GM12878 (cell line): ENCODE results near the gene HSF4. TPM values are rescaled to one million over a fixed set of nuclear protein-coding genes. Genes with fewer than 3 reads are reported as not detected.

Experiments used
- ATAC-seq: fragments of 200-7000 bp; cut with Tn5 transposase; 3 replicates; pipeline ENCODE4 v1.9.1; 2020; ENCODE audit warnings: mild to moderate bottlenecking, moderate library complexity
- BruUV-seq: library from RNA; stranded (reverse); fragments of 400-500 nt; replicated peaks from 2 replicates; lab custom pipeline; 2021; lab: Mats Ljungman, UMichigan
- CTCF ChIA-PET: fragments of 300-600 bp; sonication (Branson Sonifier 250); formaldehyde crosslinking; extraction: SDS; loops from one replicate; lab custom pipeline; 2021; ENCODE audit warnings: inconsistent platforms; lab: Yijun Ruan, JAX
- POLR2A ChIA-PET: fragments of 350-600 bp; formaldehyde crosslinking; extraction: SDS; loops from one replicate; lab custom pipeline; 2021; ENCODE audit warnings: inconsistent platforms; lab: Charles Lee
- RAD21 ChIA-PET: fragments of 300-600 bp; sonication (Branson Sonifier 250); formaldehyde crosslinking; loops from one replicate; lab custom pipeline; 2023; ENCODE audit warnings: antibody characterized with exemption; ENCODE audit not compliant: unreplicated experiment; lab: Charles Lee
- SMC1A ChIA-PET: fragments of 300-600 bp; sonication (Branson Sonifier 250); formaldehyde crosslinking; loops from one replicate; lab custom pipeline; 2023; ENCODE audit not compliant: unreplicated experiment, uncharacterized antibody; lab: Charles Lee
- DNase-seq: peaks from one replicate; pipeline ENCODE4 v3.0.0-alpha.2; 2011; ENCODE audit warnings: low read depth, low spot score
- FAIRE-seq: peaks from 3 replicates; lab custom pipeline; 2011; peaks lifted over from hg19 to GRCh38; lab: Jason Lieb, UNC
- H2AFZ ChIP-seq: 2 replicates; pipeline ENCODE4 v1.6.0; 2011; ENCODE audit warnings: low read depth, low read length, control low read depth; ENCODE audit not compliant: control insufficient read depth
- H3K27ac ChIP-seq: 2 replicates; pipeline ENCODE4 v1.5.1; 2011; ENCODE audit warnings: control low read depth; ENCODE audit not compliant: control insufficient read depth, insufficient read depth
- H3K27me3 ChIP-seq, 2 experiments: replicated peaks in 1 of 2; 2 replicates each; pipeline versions ENCODE4 v1.6.0 to v1.6.1; 2011; ENCODE audit warnings: low read length in 1 of 2; ENCODE audit not compliant: control insufficient read depth in 2 of 2, insufficient read depth in 2 of 2
- H3K36me3 ChIP-seq, 2 experiments: 2 replicates each; pipeline ENCODE4 v1.5.1; 2011; ENCODE audit warnings: low read length in 1 of 2; ENCODE audit not compliant: control insufficient read depth in 2 of 2, insufficient read depth in 2 of 2
- H3K4me1 ChIP-seq: 2 replicates; pipeline ENCODE4 v1.6.1; 2011; ENCODE audit warnings: mild to moderate bottlenecking, low read length, moderate library complexity, mixed read lengths; ENCODE audit not compliant: control insufficient read depth, insufficient read depth
- H3K4me2 ChIP-seq: 2 replicates; pipeline ENCODE4 v1.6.0; 2011; ENCODE audit warnings: control low read depth; ENCODE audit not compliant: control insufficient read depth, insufficient read depth
- H3K4me3 ChIP-seq: fragments of 200-600 bp; sonication (generic); 2 replicates; pipeline ENCODE4 v1.5.1; 2016
- H3K79me2 ChIP-seq: 2 replicates; pipeline ENCODE4 v1.6.0; 2011; ENCODE audit warnings: low read length; ENCODE audit not compliant: control insufficient read depth, insufficient read depth
- H3K9ac ChIP-seq: 2 replicates; pipeline ENCODE4 v1.8.0; 2011; ENCODE audit warnings: low read length, control low read depth, mixed read lengths; ENCODE audit not compliant: control insufficient read depth, insufficient read depth
- H3K9me3 ChIP-seq: replicated peaks from 3 replicates; pipeline ENCODE4 v1.5.1; 2011; ENCODE audit warnings: mild to moderate bottlenecking, low read length; ENCODE audit not compliant: control insufficient read depth, insufficient read depth
- H4K20me1 ChIP-seq: 2 replicates; pipeline ENCODE4 v1.6.0; 2011; ENCODE audit not compliant: control insufficient read depth, insufficient read depth
- E2F8 ChIP-seq: fragments of 450-650 bp; IDR thresholded peaks from 2 replicates; pipeline ENCODE4 v1.6.1; 2018; ENCODE audit warnings: mild to moderate bottlenecking, low read depth, moderate library complexity; ENCODE audit not compliant: partially characterized antibody
- POLR2A ChIP-seq: IDR thresholded peaks from 2 replicates; pipeline ENCODE4 v1.6.1; 2011; ENCODE audit warnings: low read depth, mild to moderate bottlenecking, low read length
- PRDM15 ChIP-seq: fragments of 450-650 bp; formaldehyde crosslinking; IDR thresholded peaks from 2 replicates; pipeline ENCODE4 v1.4.0; 2020; ENCODE audit warnings: mild to moderate bottlenecking, moderate library complexity
- WGBS: methylation state at CpG from one replicate; pipeline ENCODE4 v1.1.6; 2016; ENCODE audit warnings: low lambda C conversion rate; ENCODE audit not compliant: insufficient replicate concordance, insufficient coverage; ENCODE audit errors: missing lambda C conversion rate; 5-methylcytosine and 5-hydroxymethylcytosine counted together
- in situ Hi-C: fragments of 300-500 bp; cut with MboI; formaldehyde crosslinking; loops from 9 replicates; pipeline ENCODE4 v1.14.3; 2018; ENCODE audit warnings: mixed read lengths
- intact Hi-C: fragments of 100-400 bp; cut with micrococcal nuclease; formaldehyde crosslinking; loops from one replicate; pipeline ENCODE4 v1.14.2; 2022; ENCODE audit not compliant: unreplicated experiment
- polyA plus RNA-seq, 11 experiments: library from polyadenylated mRNA; depleted of rRNA in 4 of 11; unstranded in 6 of 11; stranded (reverse) in 5 of 11; fragments of >200 nt; fragmentation: Nextera tagmentation in 4 of 11; fragmentation: Illumina TruSeq in 1 of 11; extraction: Ambion mirVana in 4 of 11; extraction: Trizol in 1 of 11; gene quantifications; 1 replicate in 1 of 11; 2 replicates in 10 of 11; pipeline versions ENCODE4 v1.2.1 to v1.2.3, GENCODE V29; 2011 to 2016; ENCODE audit warnings: inconsistent platforms in 2 of 11, missing spikeins in 2 of 11, low read depth in 1 of 11
- total RNA-seq, 4 experiments: library from RNA; depleted of rRNA in 3 of 4; stranded (reverse); fragments of >200 nt in 3 of 4; fragmentation: Illumina TruSeq in 1 of 4; extraction: Trizol in 1 of 4; gene quantifications; 2 replicates each; pipeline versions ENCODE4 v1.2.1 to v1.2.3, GENCODE V29; 2013 to 2021

The HSF4 gene
- total and polyA plus RNA-seq, 10 of the 15 experiments (the other 5 are each of a cell fraction or from before 2014, with no cell fraction given): 0.31 to 9.9 (median 2.6) TPM; not detected in 1

GRCh38 chr16:67206838-67207248 is 42.3 kb downstream of the HSF4 start (continued):
- no peak for TF ChIP-seq E2F8

GRCh38 chr16:67207249-67208091 is 42.9 kb downstream of the HSF4 start:
- in situ Hi-C loops (no loop called here), intact Hi-C loops (no loop called here)
- ChIA-PET CTCF (no interaction called here), POLR2A (no interaction called here), SMC1A (no interaction called here), RAD21 (interaction anchor here (1.0 kb wide), 1 partner anchor 71 kb away, joined by 3 read pairs; no protein-coding TSS in a partner anchor)
- Histone ChIP-seq H3K4me3 (no peak overlapping the region), H3K4me1 (no peaks in the 10 kb centered on the region), H3K79me2 (no peaks in the 10 kb centered on the region), H3K27me3 (no peaks in the 10 kb centered on the region), H3K4me2 (no peak overlapping the region), H3K9me3 (no peaks in the 10 kb centered on the region), H3K36me3 (peaks cover 0 to 11% of the 10 kb centered on the region in 2 experiments; a peak in 3 of 4 replicates), H3K27ac (no peak overlapping the region), H2AFZ (no peak overlapping the region), H3K9ac (no peak overlapping the region), H4K20me1 (no peaks in the 10 kb centered on the region)
- WGBS: 79% methylated on average over 21 of the region's 21 CpGs
- peak; percentile 61 for TF ChIP-seq POLR2A
- no peak for TF ChIP-seq PRDM15 (CRISPR knock-in tag)
- DNase-seq (no peak), FAIRE-seq (no peak), ATAC-seq (no peak)
- BruUV-seq: no TSS peak
